SH-SY5Y (cell line): ENCODE results near the gene PRKCZ.

ENCODE experiments used
- GATA2 ChIP-seq: IDR thresholded peaks from 2 replicates; pipeline ENCODE4 v1.6.1; 2011; ENCODE audit warnings: mild to moderate bottlenecking, low read depth, low read length
- GATA3 ChIP-seq: IDR thresholded peaks from 2 replicates; pipeline ENCODE4 v1.6.1; 2011; ENCODE audit warnings: low read depth, mild to moderate bottlenecking, low read length, moderate library complexity

DNA sequence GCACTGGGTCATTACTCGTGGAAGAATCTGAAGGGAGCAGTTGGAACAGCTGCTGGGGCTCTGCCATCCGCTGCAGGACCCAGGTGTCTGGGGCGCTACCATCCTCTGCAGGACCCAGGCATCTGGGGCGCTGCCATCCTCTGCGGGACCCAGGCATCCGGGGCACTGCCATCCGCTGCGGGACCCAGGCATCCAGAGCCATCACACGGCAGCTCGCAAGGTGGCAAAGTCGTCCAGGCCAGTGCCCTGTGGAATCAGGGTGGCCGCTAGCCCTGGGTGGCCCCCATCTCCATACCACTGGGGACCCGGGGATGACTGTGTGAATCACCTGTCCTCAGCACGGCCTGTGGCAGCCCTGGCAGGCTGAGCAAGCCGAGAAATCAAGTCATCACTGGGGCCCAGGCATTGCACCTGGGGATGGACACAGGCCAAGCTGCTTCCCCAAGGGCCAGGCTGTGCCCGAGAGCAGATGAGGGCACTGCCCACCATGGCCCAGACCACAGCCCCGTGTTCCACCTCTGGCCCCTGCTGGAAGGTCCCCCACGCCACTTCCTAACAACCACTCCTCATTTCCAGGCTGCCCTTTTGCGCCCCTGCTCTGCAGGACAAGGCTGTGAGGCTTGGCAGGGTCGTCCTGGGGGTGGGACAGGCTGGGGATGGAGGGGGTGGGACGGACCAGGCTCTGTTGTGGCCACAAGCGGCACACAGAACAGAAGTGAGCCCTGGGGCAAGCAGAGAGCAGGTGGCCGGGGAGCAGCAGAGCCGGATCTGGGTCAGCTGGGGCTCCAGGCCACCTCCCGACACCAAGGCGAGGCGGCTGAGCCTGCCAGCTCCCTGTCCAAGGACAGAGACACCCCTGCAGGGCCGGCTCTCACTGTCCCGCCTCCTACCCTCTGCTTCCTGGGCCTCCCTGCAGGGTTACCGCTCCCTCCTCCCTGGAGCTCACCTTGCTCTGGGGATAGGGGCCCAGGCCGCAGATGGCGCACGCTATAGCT, 18.4 kb upstream of the PRKCZ start:
- TF ChIP-seq GATA2, result no peak
- no peak for TF ChIP-seq GATA3
